KBM-7 (cell line): ENCODE results near the gene EXOC7.

ENCODE experiments used
- DNase-seq: peaks from one replicate; pipeline ENCODE4 v3.0.0-alpha.2; 2015
- in situ Hi-C: fragments of 300-500 bp; cut with MboI; formaldehyde crosslinking; loops from 2 replicates; pipeline ENCODE4 v1.14.3; 2020; ENCODE audit warnings: low sequenced_read_pairs, low pct_unique_long_range_greater_than_20kb, mixed read lengths

Gene EXOC7

DNA sequence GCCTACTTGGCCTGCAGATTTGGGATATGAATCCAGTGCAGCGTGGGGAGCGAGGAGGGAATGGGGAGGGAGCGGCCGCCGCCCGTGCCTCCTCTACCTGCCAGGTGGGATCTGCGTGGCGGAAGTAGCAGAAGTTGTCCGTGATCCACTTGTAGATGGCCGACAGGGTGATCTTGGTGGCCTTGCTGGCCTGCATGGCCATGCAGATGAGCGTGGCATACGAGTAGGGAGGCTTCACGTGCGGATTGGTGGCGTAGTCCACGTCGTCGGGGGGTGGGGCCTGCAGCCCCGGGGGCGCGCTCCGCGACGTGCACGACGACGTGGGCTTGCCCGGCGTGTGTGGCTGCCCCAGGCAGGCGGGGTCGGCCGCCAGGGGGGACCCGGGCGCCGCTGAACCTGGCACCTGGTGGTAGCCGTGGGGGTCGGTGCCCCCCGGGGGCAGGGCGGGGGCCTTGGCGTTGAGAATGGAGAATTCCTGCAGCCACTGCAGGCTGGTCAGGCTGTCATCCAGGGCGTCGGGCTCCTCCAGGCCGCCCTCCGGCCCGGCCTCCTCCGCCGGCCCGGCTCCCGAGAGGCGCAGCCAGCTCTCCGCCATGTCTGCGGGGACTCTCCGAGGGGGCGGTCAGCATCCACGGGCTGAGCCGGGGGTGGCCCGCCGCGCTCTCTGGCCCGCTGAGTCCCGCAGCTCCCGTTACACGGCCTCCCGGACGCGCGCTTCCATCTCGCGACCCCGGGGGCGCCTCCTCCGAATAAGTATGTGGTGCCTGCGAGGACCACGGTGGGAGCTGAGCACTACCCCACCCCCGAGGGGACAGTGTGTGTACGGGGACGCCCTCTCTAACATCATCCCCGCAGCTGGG lies 36.4 kb upstream of the EXOC7 start:
- in situ Hi-C loops: no loop called here
- no peak for DNase-seq

DNA sequence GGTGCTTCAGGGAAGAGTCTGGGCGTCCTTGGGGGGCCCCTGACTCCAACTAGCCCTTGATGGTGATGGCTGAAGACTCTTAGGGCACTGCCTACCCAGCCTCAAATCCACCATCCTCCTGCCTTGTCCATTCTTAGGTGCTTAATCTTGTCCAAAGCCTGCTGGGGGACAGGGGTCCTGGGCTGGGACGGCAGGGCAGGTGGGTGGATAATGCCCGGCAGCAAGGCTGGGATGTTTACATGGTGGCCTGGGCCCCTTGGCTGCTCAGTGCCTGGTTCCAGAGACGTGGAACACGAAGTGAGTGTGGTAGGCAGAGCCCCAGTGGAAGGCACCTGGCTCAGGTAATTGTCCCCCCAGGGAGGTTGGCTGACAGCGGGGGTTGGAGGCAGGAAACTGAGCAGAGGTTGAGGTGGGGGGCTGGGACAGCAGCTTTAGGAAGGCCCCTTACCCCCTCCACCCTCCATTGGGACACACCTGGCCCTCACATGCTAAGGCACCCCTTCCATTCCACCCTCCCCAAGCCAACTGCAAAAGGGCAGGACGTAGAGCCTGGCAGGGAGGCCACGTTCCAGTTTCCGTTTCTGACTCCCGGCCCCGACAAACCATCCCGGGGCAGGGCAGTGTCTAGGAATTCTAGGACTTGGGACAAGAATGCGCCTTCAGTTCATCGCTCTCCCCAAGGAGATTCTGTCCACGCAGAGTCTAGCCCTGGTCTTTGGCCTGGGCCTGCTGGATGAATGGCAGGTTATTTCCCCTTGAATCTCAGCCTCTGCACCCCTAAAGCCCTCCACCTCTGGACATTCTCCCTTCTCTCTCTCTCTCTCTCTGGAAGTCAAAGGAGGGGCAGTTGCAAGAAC lies 35.5 kb upstream of the EXOC7 start:
- DNase-seq: no peak
- in situ Hi-C loops: no loop called here

DNA sequence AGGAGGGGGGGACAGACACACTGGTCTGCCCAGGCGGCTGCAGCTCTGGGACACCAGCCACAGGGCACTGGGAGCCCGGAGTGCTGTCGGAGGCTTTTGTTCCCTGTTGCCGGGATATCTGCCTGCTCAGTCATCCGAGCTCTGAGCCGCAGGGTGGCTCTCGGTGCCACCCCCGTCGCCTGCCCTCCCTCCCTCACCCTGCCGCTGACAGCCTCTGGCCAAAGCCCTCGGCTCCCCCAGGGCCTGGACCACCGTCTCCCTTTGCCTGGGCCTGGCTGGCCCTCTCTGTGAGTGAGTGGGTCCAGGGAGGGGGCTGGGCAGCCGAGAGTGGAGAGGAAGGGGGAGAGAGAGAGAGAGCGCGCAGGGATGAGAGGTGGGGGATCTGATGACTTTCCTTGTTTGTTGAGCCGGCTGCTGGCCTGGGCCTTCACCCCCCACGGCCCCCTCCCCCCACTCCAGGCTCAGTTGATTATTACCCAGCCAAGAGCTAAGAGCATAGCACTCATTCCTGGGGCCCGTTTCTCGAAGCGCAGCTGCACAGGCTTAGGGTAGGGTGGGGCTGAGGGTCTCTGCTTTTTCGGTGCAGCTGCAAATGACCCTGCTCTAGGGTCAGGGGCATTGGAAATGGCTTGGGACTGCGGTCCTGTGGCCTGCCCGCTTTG lies 34.8 kb upstream of the EXOC7 start:
- in situ Hi-C loops: no loop called here
- DNase-seq: no peak

DNA sequence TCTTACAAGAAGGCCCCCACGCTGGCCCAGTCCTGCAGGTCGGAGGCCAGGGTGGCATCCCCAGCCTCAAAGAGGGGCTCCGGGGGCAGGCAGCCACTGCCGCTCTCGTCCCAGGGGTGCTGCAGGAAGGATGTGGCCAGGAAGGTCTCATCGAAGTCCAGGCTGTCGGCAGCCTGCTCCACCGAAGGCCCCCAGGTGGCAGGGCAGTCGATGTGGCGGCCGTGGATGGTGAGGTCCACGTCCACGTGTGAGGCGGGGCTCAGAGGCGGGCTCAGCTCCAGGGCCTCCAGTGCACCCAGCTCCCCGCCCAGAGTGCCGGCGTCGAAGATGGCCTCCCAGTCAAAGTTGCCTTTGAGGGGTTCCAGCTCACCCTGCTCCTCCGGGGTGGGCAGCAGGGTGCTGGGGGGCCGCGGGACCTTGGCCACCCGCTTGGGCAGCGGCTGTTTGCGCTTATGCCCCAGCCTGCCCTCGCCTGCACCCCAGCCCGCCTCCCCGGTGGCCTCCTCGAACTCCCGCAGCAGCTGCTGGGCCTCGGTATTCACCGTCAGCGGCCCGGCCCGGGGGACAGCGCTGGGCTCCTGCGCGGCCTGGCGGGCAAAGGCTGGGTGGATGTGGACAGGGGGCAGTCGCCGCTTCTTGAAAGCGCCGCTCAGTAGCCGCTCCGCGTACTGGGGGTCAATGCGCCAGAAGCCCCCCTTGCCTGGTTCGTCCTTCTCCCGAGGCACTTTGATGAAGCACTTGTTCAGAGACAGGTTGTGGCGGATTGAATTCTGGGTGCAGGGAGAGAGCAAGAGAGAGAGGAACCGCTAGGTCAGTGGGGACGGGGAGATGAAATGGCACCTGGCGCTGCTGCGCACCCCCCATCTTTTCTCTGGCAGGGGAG lies 34.0 kb upstream of the EXOC7 start:
- in situ Hi-C loops: no loop called here
- DNase-seq: no peak

DNA sequence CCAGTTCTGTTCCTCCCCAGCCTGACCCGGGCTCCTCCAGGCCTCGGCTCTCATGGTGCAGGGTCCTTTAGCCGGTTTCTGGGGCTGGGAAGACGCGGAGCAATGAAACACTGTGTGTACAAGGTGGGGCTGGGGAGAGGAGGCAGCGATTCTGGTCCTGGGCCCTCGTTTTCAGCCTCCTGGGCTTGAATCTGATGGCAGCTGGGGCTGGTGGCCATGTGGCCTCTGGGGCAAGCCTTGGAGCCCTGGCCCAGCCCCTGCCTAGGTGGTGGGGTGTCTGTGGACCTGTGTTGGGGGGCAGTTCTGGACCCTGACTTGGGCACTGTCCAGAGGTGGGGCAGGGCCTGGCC lies 33.4 kb upstream of the EXOC7 start:
- in situ Hi-C loops: no loop called here
- no peak for DNase-seq

DNA sequence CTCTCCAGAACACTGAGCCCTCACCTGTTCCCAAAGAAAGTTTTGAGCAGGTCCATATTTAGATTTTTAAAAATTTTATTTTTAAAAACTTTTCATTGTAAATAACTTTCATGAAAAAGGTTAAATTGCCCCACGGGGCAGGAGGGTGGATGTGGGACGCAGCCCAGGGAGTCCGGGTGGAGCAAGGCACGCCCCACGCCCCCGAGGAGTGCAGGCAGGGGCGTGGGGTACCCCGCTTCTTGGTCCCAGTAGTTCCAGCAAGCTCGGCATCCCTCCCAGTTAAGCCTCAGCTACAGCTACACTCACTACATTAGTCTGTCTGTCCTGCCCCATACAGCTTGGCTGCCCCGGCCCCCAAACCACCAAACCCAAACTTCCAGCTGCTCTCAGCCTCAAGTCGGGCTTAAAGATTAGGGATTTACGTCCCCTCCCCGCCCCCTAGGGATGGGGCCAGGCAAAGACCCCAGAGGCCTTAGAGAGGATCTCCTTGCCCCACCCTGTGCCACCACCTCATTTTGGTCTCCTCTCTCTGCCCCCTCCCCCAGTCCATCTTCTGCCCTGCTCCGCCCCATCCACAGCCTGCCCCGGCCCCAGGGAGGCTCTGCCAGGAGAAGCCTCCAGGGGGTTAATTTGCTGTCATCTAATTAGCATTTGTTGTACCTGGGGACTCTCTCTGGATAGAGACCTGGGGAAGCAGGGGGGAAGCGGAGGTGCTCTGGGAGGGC lies 32.9 kb upstream of the EXOC7 start:
- in situ Hi-C loops: no loop called here
- DNase-seq: no peak

DNA sequence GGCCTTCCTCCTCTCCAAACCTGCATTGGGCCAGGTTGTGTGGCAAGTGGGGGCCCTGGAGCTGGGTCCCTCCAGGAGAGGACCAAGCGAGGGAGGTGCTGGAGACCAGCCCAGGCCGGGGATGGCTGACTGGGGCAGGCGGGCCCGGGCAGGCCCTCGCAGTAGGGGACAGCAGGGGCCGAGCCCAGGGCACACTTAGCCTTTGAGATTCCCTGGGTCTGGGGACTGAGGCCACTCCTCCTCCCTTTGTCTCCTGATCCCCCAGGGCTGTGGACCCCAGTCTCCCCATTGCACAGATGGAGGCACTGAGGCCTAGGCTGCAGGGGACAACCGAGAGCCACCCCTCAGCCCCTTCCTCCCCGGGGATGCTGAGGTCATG lies 32.2 kb upstream of the EXOC7 start:
- no peak for DNase-seq
- in situ Hi-C loops: no loop called here

DNA sequence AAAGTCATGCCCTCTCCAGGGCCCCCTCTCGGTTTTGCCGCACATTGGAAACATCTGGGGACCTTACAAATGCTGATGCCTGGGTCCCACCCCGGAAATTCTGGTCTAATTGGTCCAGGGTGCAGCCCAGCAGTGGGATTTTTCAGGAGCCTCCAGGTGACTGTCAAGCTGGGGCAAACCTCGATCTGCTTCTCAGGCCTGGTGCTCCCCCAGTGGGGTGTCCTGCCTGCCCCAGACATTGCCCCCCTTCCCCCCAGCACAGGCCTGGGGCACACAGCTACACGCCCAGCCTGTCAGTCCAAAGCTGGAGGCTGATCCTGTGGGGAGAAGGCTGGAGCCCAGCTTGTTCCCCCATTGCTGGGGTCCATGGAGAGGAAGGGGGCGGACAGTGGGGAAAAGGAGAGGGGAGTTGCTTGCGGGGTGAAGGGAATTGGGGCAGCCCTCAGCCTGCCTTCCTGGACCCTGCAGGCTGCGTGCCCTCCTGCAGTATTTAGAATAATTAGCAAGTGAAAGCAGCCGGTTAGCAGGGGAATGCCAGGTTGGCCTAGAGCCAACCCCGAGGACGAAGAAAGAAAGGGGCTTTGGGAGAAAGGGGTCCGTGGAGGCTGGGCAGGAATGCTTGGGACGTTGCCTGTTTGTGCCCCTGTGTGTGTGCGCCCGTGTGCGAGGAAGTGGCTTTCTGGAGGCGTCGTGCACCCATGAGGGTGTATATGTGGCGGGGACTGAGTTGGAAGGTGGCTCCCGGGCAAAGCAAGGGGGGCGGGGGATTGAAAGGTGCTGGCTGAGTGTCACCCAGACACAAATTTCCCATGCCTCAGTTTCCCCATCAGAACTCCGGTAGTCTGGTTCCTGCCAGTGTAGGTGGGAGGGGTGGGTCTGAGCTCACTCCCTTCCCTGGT lies 31.6 kb upstream of the EXOC7 start:
- in situ Hi-C loops: no loop called here
- no peak for DNase-seq

DNA sequence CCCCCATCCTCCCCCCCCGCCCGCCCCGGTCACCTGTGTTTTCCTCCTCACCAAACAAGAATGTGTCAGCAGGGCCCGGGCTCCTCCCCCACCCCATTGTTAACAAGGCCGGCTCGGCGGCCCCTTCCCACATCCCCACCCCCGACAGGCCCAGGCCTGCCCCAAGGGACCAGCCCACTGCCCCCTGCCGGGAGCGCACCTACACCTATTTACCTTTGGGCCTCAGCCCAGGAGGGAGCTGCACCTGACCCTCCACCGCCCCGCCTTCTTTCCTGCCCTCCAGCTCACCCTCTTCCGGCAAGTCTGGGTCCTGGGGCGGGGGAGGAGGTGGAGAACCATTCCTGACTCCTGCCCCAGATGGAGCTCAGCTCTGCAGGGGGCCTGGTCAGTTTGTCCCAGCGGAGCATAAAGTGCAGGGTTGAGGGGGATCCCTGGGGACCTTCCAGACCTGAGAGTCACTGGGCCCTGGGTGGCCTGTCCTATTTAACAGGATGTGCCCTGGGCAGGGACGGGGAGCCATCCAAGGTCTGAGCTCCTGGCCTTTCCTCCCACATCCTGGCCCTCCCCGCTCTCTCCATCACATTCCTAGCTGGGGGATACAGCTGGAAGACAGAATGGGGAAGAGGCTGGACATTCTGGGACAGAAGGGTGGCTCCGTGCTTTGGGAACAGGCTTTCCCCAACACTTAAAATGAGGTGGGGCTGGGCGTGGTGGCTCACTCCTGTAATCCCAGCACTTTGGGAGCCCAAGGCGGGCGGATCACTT lies 29.2 kb upstream of the EXOC7 start:
- no peak for DNase-seq
- in situ Hi-C loops: no loop called here

DNA sequence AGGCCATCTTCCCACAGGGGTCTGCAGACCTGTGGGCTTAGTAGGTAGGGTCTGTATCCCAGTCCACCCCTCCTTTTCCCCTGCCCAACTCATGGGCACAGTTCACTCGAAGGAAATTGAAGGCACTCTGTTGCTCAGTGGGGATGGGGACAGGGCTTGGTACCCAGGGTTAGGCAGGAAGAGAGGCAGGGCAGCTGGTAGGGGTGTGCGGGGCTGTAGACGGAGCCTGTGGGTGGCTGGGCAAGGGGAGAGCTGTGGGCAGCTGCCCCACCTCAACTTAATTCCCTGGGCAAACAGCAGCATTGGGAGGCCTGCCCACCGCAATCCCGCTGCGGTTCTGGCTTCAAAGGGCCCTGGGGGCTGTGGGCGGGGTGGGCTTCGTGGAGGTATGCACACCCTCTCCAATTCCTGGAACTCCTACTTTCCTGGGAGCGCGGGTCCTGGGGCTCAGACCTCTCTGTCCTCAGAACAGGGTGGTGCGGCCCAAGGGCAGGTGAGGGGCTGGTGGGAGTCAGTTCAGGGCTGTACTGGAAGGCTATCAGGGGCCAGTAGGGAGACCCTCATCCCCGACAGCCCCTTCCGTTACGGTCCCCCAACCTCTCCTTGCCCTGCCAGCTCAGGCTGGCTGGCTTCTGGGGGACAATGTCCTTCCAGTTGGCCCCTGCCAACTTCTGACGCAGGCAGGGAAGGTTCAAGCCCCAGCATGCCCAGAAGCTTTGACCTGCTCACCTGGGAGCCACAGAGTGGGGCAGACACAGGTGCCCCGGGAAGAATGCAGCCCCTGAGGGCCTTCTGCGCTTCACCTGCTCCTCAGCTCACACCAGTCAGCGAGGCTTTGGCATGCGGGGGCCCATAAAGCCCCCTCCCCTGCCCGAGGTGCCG lies 28.3 kb upstream of the EXOC7 start:
- no peak for DNase-seq
- in situ Hi-C loops: no loop called here

DNA sequence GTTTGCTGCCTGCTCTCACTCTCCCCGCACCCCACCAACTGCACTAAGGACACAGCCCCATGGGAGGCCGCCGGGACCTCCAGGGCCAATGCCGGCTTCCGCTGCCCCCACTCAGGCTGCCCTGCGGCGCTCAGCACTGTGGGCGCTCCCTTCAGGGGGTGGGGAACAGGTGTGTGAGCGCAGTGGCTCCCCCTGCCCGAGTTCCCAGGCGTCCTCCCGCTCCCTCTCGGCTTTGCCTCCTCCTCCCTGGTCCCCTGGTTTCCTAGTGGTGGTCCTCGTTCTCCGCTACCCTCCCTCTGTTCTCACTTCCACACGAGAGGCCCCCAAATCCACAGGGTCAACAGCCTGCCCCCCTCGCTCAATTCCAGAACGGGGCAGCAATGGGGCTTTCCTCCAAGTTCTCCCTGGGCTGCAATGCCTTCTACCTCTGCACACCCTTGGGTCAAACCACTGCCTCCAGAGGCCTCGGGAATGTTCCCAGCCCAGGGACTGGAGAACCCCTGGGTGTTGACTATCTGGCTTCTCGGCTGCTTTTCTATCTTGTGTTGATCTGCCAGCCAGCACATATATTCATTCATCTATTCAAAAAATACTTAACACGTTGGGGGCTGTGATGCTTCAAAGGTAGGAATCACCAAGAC lies 27.6 kb upstream of the EXOC7 start:
- in situ Hi-C loops: no loop called here
- DNase-seq: no peak

DNA sequence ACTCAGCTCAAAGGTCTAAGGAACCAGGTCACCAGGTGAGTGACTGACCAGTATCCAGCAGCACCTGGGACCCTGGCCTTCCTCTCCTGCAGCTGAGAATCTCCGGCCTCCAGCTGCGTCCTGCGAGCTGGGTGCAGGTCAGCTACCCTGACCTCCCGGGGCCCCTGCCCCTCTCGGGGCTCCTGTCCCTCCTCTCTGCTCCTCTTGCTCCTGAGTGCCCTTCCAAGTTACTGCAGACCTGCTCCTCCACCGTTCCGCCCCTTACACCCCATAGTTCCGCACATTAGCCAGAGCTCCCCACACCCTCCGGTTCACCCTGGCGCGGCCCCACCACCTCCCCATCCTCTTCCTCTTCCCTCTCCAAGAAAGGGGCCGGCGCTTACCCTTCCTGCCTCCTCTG lies 26.9 kb upstream of the EXOC7 start:
- in situ Hi-C loops: no loop called here
- no peak for DNase-seq

DNA sequence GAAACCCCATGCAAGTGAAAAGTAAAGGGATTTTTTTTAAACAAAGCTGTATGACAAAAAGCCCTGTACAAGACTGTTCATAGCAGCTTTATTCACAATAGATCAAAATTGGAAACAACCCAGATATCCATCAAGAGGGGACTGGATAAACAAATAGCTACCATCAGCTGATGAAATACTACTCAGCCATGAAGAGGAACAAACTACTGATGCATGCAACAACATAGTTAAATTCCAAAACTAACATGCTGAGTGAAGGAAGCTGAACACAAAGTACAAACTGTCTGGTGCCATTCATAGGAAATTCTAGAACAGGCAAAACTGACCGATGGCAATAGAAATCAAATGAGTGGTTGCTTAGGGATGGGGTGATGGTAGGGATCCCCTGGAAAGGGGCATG lies 22.3 kb upstream of the EXOC7 start:
- DNase-seq: no peak
- in situ Hi-C loops: loop anchor here (10.0 kb wide), 1 partner anchor 149 kb away; no protein-coding TSS in a partner anchor

DNA sequence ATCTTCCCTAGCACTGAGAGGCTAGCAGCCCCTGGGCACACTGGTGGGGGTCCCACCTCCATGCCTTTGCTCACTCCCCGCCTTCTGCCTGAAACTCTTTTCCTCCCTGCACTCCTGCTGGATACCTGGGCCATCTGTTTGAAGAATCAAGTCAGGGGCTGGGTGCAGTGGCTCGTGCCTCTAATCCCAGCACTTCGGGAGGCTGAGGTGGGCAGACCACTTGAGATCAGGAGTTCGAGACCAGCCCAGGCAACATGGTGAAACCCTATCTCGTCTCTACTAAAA lies 21.7 kb upstream of the EXOC7 start:
- DNase-seq: no peak
- in situ Hi-C loops: loop anchor here (10.0 kb wide), 1 partner anchor 149 kb away; no protein-coding TSS in a partner anchor

DNA sequence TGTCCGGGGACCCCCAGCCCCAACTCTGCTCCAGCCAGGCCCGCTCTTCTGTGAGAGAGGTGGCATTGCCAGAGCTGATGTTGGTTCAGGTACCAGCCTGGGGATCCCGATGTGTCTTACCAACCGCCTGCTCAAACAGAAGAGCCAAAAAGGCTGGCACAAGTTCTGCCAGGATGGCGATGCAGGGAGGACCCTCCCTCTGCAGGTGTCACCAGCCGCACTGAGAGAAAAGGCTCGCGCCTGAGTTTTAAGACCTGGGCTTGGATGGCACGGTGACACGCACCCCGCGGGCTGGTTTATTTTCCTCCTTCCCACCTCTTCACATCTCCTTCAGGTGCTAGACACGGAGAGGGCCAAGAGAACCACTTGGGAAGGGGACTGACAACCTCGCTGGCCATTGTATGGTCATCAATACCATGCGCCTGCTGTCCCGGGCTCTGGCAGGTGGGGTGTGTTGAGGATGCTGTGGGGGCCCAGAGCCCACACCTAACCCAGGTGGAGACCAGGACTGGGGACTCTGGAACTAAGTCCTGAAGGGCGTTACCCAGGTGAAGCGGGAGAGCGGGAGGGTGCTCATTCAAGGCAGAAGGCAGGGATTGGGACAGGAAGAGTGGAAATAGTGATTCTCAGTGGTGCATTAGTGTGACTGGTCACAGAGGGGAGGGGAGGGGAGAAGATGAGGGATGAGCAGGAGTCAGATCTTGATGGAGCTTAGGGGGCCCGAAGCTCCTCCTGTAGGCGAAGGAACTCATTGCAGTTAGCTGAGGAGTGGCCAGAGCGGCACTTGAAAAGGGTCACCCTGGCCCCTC lies 21.2 kb upstream of the EXOC7 start:
- in situ Hi-C loops: loop anchor here (10.0 kb wide), 1 partner anchor 150 kb away; no protein-coding TSS in a partner anchor
- DNase-seq: peak; percentile 28
